CD4-positive, CD25-positive, alpha-beta regulatory T cell (primary cell): ENCODE results near the gene PSMD4. TPM values are rescaled to one million over a fixed set of nuclear protein-coding genes. Genes with fewer than 3 reads are reported as not detected.
"Not testable (repeated sequence)": the region's sequence is repeated elsewhere in the genome, so short reads cannot be mapped to it uniquely, and the experiment has no call there.

Experiments
- ATAC-seq, 2 donors: fragments of 150-1000 bp; cut with Tn5 transposase; one replicate each; pipeline ENCODE4 v1.10.0; 2021; ENCODE audit warnings: low read depth in 2 of 2, moderate number of reproducible peaks in 2 of 2, moderate library complexity in 1 of 2
- DNase-seq, 3 donors: peaks; one replicate each; pipeline versions ENCODE4 v3.0.0 to v3.0.0-alpha.2; 2012 to 2022; ENCODE audit warnings: mixed read lengths in 1 of 3
- H3K27ac ChIP-seq: one replicate; pipeline ENCODE4 v1.7.0; 2013; ENCODE audit warnings: mild to moderate bottlenecking, low read length; ENCODE audit not compliant: insufficient read depth, poor library complexity, severe bottlenecking
- H3K27me3 ChIP-seq: one replicate; pipeline ENCODE4 v1.7.0; 2013; ENCODE audit warnings: low read length; ENCODE audit not compliant: control insufficient read depth, insufficient read depth
- H3K36me3 ChIP-seq: one replicate; pipeline ENCODE4 v1.7.0; 2013; ENCODE audit warnings: mild to moderate bottlenecking, low read length, moderate library complexity; ENCODE audit not compliant: control insufficient read depth, insufficient read depth
- H3K4me1 ChIP-seq: 2 replicates; pipeline ENCODE4 v1.7.0; 2013; ENCODE audit warnings: mild to moderate bottlenecking, low read length; ENCODE audit not compliant: insufficient read depth, control insufficient read depth, poor library complexity, severe bottlenecking
- H3K4me3 ChIP-seq: one replicate; pipeline ENCODE4 v1.7.0; 2013; ENCODE audit warnings: low read depth, mild to moderate bottlenecking, low read length, moderate library complexity
- H3K9me3 ChIP-seq, 2 experiments: 1 replicate in 1 of 2; 2 replicates in 1 of 2; pipeline ENCODE4 v1.7.0; 2013; ENCODE audit warnings: low read length in 2 of 2, mild to moderate bottlenecking in 1 of 2, moderate library complexity in 1 of 2; ENCODE audit not compliant: control insufficient read depth in 2 of 2
- H3K27ac Mint-ChIP-seq, 3 donors: one replicate each; pipeline ENCODE4 v1.8.0; 2020 to 2022; ENCODE audit warnings: mild to moderate bottlenecking in 3 of 3, mixed read lengths in 3 of 3, moderate library complexity in 2 of 3
- H3K27me3 Mint-ChIP-seq: one replicate; pipeline ENCODE4 v1.8.0; 2022; ENCODE audit warnings: mild to moderate bottlenecking, mixed read lengths
- H3K36me3 Mint-ChIP-seq: one replicate; pipeline ENCODE4 v1.8.0; 2020; ENCODE audit warnings: mixed read lengths
- H3K4me1 Mint-ChIP-seq, 4 donors: one replicate each; pipeline ENCODE4 v1.8.0; 2020 to 2022; ENCODE audit warnings: mixed read lengths in 4 of 4, mild to moderate bottlenecking in 1 of 4
- H3K4me3 Mint-ChIP-seq, 4 donors: one replicate each; pipeline ENCODE4 v1.8.0; 2020 to 2022; ENCODE audit warnings: mild to moderate bottlenecking in 4 of 4, mixed read lengths in 4 of 4, moderate library complexity in 3 of 4
- H3K9me3 Mint-ChIP-seq, 7 donors: one replicate each; pipeline ENCODE4 v1.8.0; 2020 to 2022; ENCODE audit warnings: mixed read lengths in 7 of 7, mild to moderate bottlenecking in 3 of 7, moderate library complexity in 2 of 7
- polyA plus RNA-seq, 4 donors: library from polyadenylated mRNA; unstranded; fragments of 300-500 nt; fragmentation: Illumina TruSeq; gene quantifications; one replicate each; pipeline ENCODE4 v1.2.3, GENCODE V29; 2021
- total RNA-seq: library from RNA; stranded (reverse); gene quantifications from one replicate; pipeline ENCODE4 v1.2.3, GENCODE V29; 2022

Gene PSMD4
- total and polyA plus RNA-seq, 5 donors from 2014 or later, result 91.6 to 392 (median 276) TPM

- H3K4me3 Mint-ChIP-seq, H3K4me1 ChIP-seq, H3K4me1 Mint-ChIP-seq, H3K27me3 Mint-ChIP-seq, H3K27ac Mint-ChIP-seq, ATAC-seq, H3K4me3 ChIP-seq, H3K36me3 ChIP-seq, H3K9me3 ChIP-seq, H3K27ac ChIP-seq, H3K27me3 ChIP-seq, DNase-seq, H3K9me3 Mint-ChIP-seq: not testable (repeated sequence)
- H3K36me3 Mint-ChIP-seq, result peaks cover 14% of the 10 kb centered on the region
Observed at GRCh38 chr1:151275341-151275740, 20.8 kb downstream of the PSMD4 start.

GRCh38 chr1:151277249-151277648 is 22.7 kb downstream of the PSMD4 start:
- peak overlapping the region in 1 of 4 donors; percentile 38 for H3K4me3 Mint-ChIP-seq
- peaks cover 7% of the 10 kb centered on the region for H3K36me3 Mint-ChIP-seq
- H3K27ac ChIP-seq, result no peak overlapping the region
- no peak overlapping the region for H3K27ac Mint-ChIP-seq
- no peaks in the 10 kb centered on the region for H3K27me3 ChIP-seq
- DNase-seq, result no peak
- peaks cover 0 to 3% (median 0%) of the 10 kb centered on the region in 7 donors for H3K9me3 Mint-ChIP-seq
- H3K4me1 Mint-ChIP-seq, result peaks cover 0 to 13% (median 5%) of the 10 kb centered on the region in 4 donors
- H3K27me3 Mint-ChIP-seq, result no peaks in the 10 kb centered on the region
- no peaks in the 10 kb centered on the region for H3K36me3 ChIP-seq
- H3K9me3 ChIP-seq, result no peaks in the 10 kb centered on the region
- ATAC-seq, result no peak
- H3K4me3 ChIP-seq, result no peak overlapping the region
- peaks cover 11% of the 10 kb centered on the region for H3K4me1 ChIP-seq

DNA sequence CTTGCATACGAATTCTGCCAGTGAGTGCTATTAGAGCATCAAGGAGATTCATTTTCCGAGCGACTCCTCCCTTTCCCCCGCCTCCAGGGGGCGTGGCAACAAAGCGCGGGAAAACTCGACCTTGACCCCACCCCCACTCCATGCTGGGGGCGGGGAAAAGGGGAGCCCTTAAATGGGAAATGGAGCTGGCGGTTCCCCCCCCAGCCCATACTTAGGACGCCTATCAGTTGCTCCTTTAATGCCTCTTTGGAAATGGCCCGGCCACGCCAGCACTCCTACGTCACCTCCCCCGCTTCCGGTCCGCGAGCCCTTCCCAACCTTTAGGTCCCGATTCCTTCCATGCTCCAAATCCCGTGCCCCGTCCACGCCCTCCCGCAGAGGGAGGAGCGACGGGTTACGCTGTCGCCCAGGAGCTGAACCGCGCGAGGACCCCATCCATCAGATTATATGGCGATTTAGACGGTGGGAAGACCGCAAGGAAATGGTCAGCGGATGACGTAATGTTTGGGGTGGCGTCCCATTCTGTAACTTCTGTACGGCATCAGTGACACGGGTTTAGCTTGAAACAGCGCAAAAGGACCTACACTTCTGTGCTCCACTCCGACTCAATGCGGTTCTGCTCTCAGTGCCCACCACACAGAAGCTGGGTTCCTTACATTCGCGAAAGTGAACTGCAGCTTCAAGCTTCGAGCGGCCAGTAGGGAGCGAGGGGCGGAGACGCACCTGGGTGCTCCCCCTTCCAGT is 26.9 kb downstream of the PSMD4 start:
- Histone ChIP-seq H3K9me3 (no peaks in the 10 kb centered on the region), H3K36me3 (peaks cover 5% of the 10 kb centered on the region), H3K4me3 (peak overlapping the region; percentile 92), H3K27ac (peak overlapping the region; percentile 95), H3K4me1 (peaks cover 28% of the 10 kb centered on the region), H3K27me3 (no peaks in the 10 kb centered on the region)
- DNase-seq (peak; percentile 88 to 98 (median 92)), ATAC-seq (peak; percentile 19 to 32)
- H3K27me3 Mint-ChIP-seq, result no peaks in the 10 kb centered on the region
- H3K9me3 Mint-ChIP-seq, result peaks cover 0 to 3% (median 0%) of the 10 kb centered on the region in 7 donors
- H3K4me3 Mint-ChIP-seq, result peak overlapping the region; percentile 97 to 99 (median 98)
- peak overlapping the region; percentile 98 for H3K27ac Mint-ChIP-seq
- H3K4me1 Mint-ChIP-seq, result peaks cover 0 to 39% (median 25%) of the 10 kb centered on the region in 4 donors
- peaks cover 6% of the 10 kb centered on the region for H3K36me3 Mint-ChIP-seq

GRCh38 chr1:151281969-151282882 is 27.7 kb downstream of the PSMD4 start, which contains the start of gene ZNF687:
TSS of gene ZNF687 (plus strand) at chr1:151282299. CDS start at chr1:151286292, 3,993 bp downstream.
- no peaks in the 10 kb centered on the region for H3K27me3 ChIP-seq
- no peaks in the 10 kb centered on the region for H3K9me3 ChIP-seq
- no peaks in the 10 kb centered on the region for H3K9me3 Mint-ChIP-seq
- peak within 1 kb of the TSS; percentile 98 for H3K27ac Mint-ChIP-seq
- peak; percentile 96 to 100 (median 98) for DNase-seq
- peak within 1 kb of the TSS; percentile 92 for H3K4me3 ChIP-seq
- ATAC-seq, result peak; percentile 93
- peaks cover 28% of the 10 kb centered on the region for H3K4me1 ChIP-seq
- peaks cover 6% of the 10 kb centered on the region for H3K36me3 Mint-ChIP-seq
- H3K4me1 Mint-ChIP-seq, result peaks cover 0 to 43% (median 25%) of the 10 kb centered on the region in 4 donors
- H3K27me3 Mint-ChIP-seq, result no peaks in the 10 kb centered on the region
- peak within 1 kb of the TSS; percentile 95 for H3K27ac ChIP-seq
- H3K36me3 ChIP-seq, result peaks cover 13% of the 10 kb centered on the region
- H3K4me3 Mint-ChIP-seq, result peak within 1 kb of the TSS; percentile 97 to 99 (median 98)

DNA sequence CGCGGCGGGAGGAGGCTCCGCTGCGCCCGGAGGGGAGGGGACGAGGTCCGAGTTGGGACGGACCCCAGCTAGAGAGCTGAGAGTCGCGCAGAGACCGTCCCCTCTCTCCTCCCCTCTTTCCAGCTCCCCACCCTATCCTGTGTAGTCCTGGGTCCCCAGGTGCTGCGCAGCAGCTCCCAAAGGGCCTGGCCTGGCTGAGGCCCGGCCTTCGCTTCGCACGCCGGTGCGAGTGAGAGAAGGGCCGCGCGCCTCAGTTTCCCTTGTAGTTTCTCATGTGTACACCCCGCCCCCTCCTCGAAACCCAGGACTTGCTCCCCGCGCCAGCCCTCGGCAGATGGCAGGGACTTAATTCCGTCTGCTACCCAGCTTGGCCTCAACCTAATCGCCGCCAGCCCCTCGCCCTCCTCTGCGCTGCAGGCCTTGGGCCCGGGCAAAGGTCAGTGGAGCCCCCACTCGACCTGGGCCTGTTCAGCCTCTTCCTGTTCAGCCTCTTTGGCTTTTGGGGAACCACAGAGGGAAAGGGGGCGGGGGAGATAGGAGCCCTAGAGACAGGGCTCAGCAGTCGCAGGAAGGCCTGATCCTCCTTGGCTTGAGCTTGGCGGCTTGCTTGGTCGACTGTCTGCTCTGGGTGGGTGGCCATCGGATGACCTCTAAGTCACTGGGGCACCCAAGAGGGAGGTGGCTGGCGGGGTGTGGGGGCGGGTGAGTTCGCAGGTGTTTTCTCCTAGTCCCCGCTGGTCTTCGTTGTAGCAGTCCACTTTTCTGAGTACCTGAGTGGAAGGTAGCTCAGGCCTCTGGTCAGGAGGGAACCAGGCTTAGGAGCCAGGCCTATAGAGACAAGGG is 28.6 kb downstream of the PSMD4 start:
- no peaks in the 10 kb centered on the region for H3K9me3 ChIP-seq
- peak overlapping the region; percentile 95 to 99 (median 98) for H3K4me3 Mint-ChIP-seq

DNA sequence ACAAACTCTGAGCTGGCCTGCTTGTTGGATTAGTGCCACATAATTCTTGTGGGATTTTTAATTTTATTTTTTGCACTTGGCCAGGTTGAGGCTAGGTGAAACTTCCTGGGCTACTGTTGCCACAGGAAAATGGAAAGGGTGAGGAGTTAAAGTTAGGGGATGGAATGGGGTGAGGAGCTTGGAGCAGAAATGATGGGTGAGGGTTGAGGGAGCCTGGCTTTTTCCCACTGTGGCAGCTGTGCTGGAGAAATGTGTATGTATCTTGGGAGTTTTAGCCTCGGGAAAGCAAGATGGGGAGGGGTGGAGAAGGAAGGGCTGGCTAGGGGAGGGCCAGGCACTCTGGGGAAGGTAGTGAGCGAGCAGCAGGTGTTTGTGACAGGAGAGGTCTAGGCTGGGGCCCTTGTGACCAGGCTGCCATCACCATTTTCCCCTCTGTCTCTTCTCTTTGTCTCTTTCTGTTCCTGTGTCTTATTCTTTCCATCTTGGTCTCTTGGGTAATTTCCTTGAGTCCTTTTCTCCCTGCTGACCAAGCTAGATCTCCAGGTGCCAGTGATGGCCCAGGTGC is 29.6 kb downstream of the PSMD4 start:
- Mint-ChIP-seq H3K4me1 (peaks cover 0 to 53% (median 29%) of the 10 kb centered on the region in 4 donors), H3K9me3 (no peaks in the 10 kb centered on the region), H3K27ac (peak overlapping the region; percentile 62 to 96 (median 93)), H3K27me3 (no peaks in the 10 kb centered on the region), H3K4me3 (peak overlapping the region; percentile 95 to 99 (median 98)), H3K36me3 (peaks cover 15% of the 10 kb centered on the region)
- Histone ChIP-seq H3K9me3 (no peaks in the 10 kb centered on the region), H3K4me3 (peak overlapping the region; percentile 51), H3K27me3 (no peaks in the 10 kb centered on the region), H3K36me3 (peaks cover 31% of the 10 kb centered on the region), H3K4me1 (peaks cover 28% of the 10 kb centered on the region), H3K27ac (peak overlapping the region; percentile 44)
- no peak for DNase-seq
- ATAC-seq, result no peak

More for the DNA sequence above, 28.6 kb downstream of the PSMD4 start:
- peak overlapping the region; percentile 95 for H3K27ac ChIP-seq
- peak in 2 of 3 donors; percentile 32 to 38 for DNase-seq
- peak overlapping the region; percentile 62 to 96 (median 93) for H3K27ac Mint-ChIP-seq
- no peaks in the 10 kb centered on the region for H3K27me3 ChIP-seq
- no peaks in the 10 kb centered on the region for H3K27me3 Mint-ChIP-seq
- no peaks in the 10 kb centered on the region for H3K9me3 Mint-ChIP-seq
- peaks cover 28% of the 10 kb centered on the region for H3K4me1 ChIP-seq
- peaks cover 22% of the 10 kb centered on the region for H3K36me3 ChIP-seq
- H3K4me3 ChIP-seq, result peak overlapping the region; percentile 51
- H3K4me1 Mint-ChIP-seq, result peaks cover 0 to 44% (median 25%) of the 10 kb centered on the region in 4 donors
- H3K36me3 Mint-ChIP-seq, result peaks cover 6% of the 10 kb centered on the region
- ATAC-seq, result no peak
